ENCODE results near the gene SOX6.

DNA sequence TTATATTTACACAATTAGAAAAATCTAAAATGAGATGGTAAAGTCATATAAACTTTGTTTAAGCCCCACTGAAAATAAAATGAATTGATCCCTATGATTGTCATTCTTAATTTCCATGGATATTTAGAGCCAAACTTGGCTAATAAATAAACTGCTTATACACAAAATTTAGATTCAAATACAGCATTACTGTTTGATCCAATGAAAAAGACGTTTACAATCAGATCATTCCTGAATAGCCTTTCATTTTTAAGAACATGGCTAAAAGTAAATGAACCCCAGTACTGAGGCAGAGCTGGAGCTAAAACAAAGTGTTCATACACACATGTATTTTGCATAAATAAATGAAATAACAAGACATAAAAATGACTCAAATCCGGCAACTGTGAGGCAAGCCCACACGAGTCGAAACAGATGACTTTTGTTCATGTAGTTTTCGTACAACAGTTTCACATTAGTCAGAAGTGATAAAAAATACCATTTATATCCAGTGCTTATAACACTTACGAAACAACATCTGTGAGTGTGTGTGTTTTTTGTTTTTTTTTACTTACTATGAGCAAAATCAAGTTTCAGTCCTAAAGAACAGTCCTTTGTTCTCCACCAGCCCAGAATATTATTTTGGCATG, 386.5 kb downstream of the SOX6 start:
- no peak for TF ChIP-seq POLR2A (IDR thresholded peaks at IDR 0.05)
- TF ChIP-seq, protein P1, sequence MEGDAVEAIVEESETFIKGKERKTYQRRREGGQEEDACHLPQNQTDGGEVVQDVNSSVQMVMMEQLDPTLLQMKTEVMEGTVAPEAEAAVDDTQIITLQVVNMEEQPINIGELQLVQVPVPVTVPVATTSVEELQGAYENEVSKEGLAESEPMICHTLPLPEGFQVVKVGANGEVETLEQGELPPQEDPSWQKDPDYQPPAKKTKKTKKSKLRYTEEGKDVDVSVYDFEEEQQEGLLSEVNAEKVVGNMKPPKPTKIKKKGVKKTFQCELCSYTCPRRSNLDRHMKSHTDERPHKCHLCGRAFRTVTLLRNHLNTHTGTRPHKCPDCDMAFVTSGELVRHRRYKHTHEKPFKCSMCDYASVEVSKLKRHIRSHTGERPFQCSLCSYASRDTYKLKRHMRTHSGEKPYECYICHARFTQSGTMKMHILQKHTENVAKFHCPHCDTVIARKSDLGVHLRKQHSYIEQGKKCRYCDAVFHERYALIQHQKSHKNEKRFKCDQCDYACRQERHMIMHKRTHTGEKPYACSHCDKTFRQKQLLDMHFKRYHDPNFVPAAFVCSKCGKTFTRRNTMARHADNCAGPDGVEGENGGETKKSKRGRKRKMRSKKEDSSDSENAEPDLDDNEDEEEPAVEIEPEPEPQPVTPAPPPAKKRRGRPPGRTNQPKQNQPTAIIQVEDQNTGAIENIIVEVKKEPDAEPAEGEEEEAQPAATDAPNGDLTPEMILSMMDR (IDR thresholded peaks at IDR 0.05): no peak
- TF ChIP-seq POLR2AphosphoS5 (IDR thresholded peaks at IDR 0.05): no peak
